ENCODE measurements around the gene ADAMTS20.
"Not testable (repeated sequence)": the region's sequence is repeated elsewhere in the genome, so short reads cannot be mapped to it uniquely, and the experiment has no call there.

Gene ADAMTS20, protein sequence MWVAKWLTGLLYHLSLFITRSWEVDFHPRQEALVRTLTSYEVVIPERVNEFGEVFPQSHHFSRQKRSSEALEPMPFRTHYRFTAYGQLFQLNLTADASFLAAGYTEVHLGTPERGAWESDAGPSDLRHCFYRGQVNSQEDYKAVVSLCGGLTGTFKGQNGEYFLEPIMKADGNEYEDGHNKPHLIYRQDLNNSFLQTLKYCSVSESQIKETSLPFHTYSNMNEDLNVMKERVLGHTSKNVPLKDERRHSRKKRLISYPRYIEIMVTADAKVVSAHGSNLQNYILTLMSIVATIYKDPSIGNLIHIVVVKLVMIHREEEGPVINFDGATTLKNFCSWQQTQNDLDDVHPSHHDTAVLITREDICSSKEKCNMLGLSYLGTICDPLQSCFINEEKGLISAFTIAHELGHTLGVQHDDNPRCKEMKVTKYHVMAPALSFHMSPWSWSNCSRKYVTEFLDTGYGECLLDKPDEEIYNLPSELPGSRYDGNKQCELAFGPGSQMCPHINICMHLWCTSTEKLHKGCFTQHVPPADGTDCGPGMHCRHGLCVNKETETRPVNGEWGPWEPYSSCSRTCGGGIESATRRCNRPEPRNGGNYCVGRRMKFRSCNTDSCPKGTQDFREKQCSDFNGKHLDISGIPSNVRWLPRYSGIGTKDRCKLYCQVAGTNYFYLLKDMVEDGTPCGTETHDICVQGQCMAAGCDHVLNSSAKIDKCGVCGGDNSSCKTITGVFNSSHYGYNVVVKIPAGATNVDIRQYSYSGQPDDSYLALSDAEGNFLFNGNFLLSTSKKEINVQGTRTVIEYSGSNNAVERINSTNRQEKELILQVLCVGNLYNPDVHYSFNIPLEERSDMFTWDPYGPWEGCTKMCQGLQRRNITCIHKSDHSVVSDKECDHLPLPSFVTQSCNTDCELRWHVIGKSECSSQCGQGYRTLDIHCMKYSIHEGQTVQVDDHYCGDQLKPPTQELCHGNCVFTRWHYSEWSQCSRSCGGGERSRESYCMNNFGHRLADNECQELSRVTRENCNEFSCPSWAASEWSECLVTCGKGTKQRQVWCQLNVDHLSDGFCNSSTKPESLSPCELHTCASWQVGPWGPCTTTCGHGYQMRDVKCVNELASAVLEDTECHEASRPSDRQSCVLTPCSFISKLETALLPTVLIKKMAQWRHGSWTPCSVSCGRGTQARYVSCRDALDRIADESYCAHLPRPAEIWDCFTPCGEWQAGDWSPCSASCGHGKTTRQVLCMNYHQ (N-terminal part only)

GRCh38 chr12:43551971-43552559, at the start of gene ADAMTS20:
TSS of gene ADAMTS20 (minus strand) at chr12:43552203. CDS start at chr12:43551921, 282 bp downstream.
- no peak for DNase-seq (ENCODE audit: low read depth in 2 of 2, low spot score in 1 of 2)

DNA sequence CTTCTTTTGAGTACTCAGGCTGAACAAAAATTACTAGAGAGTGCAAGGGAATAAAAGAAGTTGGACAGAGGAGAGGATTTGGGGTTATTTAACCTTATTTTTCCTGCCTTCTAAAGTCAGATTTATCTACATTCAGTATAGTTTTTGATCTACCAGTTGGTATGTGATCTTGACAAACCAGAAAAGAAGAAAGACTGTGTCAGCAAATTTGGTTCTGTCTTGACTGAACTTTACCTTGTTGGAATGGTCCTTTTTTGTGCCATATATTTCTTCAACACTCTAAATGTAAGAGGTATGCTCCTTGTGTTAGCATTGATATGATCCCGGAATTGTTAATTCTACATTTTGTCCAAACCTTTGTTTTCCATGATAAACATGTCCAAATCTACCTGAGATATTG, 47.7 kb upstream of the ADAMTS20 start:
- no peak for DNase-seq (ENCODE audit: low read depth in 2 of 2, low spot score in 1 of 2)

DNA sequence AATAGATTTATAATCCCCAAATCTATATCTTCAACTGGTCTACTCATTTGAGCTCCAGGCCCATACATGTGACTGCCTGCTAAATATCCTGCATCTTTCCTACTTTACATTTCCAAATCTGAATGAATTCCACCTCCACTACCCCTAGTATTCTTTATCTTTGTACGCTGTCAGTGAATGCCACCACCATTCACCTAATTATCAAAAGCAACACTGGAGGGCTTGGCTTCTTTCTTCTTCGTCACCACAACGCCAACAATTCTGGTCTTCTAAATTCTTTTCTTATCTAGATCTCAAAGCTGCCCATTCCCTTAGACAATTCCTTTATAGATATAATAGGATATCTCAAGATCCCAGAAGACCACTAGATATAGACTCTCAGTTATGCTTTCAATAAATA, 47.1 kb upstream of the ADAMTS20 start:
- DNase-seq (ENCODE audit: low read depth in 2 of 2, low spot score in 1 of 2), result no peak

DNA sequence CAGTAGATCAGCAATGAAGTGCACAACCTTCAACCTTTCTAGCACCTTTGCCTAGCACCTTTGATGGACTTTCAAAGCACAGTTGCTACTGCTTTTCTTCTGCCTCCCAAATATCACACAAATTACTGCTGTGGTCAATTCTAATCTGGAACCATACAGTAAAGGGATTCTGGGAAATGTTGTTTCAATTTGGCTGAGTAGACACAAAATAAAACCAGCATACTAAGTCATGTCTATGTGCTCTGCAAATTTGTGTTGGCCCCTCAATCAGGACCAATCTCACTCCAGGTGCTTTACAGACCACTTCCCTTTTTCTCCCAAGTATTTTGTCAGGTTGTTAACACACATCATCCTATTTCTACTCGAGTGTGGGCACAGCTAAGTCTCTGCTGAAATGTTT, 38.3 kb upstream of the ADAMTS20 start:
- no peak for DNase-seq (ENCODE audit: low read depth in 2 of 2, low spot score in 1 of 2)

DNA sequence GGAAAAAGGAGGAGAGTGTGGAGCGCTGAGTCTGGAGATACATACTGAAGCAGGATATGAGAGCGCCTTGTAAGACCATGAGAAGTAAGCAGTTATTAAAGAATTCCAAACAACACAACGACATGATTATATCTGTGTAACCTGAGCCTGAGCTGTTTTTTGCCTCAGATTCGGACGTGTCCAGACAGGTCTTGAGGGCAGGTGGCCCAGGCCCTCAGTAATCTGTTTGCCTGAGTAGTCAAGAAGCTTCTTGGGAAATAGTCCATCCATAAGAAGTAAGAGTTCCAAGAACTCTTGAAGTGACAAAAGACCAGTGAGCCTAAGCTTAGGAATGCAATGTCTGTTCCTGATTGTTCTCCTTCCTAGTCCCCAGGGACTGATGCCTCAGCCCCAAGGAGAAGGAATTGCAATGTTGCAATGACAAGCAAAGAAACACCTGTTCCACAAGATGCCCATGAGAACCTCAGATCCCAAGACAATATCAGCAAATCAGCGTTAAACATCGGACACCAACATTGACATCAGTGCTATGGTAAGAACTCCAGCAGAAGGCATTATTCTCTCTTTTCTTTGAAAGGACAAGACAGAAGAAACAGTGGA, 34.7 kb upstream of the ADAMTS20 start:
- no peak for DNase-seq (ENCODE audit: low read depth in 2 of 2, low spot score in 1 of 2)

DNA sequence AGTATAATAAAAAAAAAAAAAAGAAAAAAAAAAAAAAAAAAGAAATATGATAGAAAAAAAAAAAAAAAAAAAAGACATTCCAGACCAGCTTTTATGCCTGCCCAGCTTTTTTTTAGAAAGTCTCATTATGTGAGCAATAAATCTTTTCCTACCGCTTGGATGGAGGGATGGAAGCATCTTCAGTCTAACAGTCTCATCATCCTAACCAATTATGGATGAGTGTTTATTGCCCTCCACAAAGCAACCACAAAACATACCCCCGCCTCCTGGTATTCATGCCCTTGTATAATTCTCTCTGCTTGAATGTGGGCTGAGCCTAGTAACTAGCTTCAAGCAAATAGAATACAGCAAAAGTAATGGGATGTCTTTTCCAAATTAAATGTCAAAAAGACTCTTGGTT, 33.7 kb upstream of the ADAMTS20 start:
- DNase-seq (ENCODE audit: low read depth in 2 of 2, low spot score in 1 of 2), result no peak

GRCh38 chr12:43580601-43581000, 28.6 kb upstream of the ADAMTS20 start:
- DNase-seq (ENCODE audit: low read depth in 2 of 2, low spot score in 1 of 2), result no peak

GRCh38 chr12:43579206-43579605, 27.2 kb upstream of the ADAMTS20 start:
- DNase-seq (ENCODE audit: low read depth in 2 of 2, low spot score in 1 of 2), result no peak

DNA sequence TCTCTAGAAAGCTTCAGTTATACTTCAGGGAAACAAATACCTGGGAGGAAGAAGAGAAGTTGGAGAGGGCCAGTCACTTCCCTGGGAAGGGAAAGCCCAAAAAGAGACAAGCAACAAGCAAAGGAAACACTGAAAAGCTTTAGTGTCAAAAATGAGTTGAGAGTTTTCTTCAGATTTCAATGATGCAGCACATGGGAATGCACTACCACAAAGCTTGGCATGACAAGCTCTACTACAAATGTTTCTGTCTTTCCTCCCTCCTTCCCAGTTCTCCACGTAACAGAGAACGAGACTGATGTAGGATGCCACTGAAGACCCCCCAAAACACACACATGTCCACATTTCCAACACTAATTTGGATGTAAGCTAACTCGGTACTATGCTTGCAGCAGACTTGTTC, 26.8 kb upstream of the ADAMTS20 start:
- no peak for DNase-seq (ENCODE audit: low read depth in 2 of 2, low spot score in 1 of 2)

GRCh38 chr12:43577381-43577780, 25.4 kb upstream of the ADAMTS20 start:
- no peak for DNase-seq (ENCODE audit: low read depth in 2 of 2, low spot score in 1 of 2)

- DNase-seq (ENCODE audit: low read depth in 2 of 2, low spot score in 1 of 2), result no peak
Measured at GRCh38 chr12:43576162-43576561, 24.2 kb upstream of the ADAMTS20 start.

DNA sequence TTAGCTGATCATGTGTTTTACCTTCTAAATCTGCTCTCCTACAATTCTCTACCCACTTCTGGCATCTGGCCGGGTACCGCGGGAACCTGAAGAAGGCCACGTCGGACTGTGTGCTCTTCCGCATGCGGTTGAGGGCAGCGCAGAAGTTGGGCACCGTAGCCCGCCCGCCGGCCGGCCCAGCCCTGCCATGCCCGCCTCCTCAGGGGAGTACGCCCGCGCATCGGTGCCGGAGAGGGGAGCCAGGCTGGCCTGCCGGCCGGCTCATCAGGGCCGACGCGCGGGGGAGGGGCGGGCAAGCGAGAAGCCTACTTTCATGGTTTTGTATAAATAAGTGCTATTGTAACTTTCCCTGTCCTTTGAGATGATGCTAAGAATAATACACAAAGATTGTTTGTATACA, 19.9 kb upstream of the ADAMTS20 start:
- DNase-seq (ENCODE audit: low read depth in 2 of 2, low spot score in 1 of 2), result no peak

- DNase-seq (ENCODE audit: low read depth in 2 of 2, low spot score in 1 of 2), result no peak
Measured at GRCh38 chr12:43556057-43556456, 4.1 kb upstream of the ADAMTS20 start.

DNA sequence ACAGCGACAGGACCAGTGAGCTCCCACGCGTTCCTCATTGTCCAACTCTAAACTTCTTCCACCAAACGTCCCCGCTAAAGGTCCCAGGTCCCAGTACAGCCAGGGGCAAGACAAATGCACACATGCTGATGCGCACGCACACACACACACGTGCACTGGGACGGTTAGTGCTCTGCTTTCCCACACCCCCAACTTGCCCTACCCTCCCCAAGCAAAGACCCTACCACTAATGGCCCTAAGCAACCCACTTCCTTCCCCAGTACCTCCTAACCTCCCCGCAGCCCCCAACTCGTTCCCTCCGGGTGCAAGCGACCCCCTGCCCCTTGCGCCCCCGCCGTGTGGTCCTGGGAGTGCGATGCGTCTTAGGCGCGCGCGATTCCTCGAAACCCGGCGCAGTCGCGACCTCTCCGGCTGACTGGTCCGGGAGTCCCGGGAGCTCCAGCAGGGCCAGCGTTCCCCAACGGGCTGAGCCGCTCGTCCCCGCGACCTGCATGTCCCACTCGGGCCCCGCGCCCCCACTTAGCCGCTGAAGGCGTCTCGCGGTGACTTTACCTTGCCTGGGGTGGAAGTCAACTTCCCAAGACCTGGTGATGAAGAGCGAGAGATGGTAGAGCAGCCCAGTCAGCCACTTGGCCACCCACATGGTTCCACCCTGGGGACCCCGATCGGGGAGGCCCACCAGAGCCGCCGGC, 578 bp downstream of the ADAMTS20 start:
- no peak for DNase-seq (ENCODE audit: low read depth in 2 of 2, low spot score in 1 of 2)

DNA sequence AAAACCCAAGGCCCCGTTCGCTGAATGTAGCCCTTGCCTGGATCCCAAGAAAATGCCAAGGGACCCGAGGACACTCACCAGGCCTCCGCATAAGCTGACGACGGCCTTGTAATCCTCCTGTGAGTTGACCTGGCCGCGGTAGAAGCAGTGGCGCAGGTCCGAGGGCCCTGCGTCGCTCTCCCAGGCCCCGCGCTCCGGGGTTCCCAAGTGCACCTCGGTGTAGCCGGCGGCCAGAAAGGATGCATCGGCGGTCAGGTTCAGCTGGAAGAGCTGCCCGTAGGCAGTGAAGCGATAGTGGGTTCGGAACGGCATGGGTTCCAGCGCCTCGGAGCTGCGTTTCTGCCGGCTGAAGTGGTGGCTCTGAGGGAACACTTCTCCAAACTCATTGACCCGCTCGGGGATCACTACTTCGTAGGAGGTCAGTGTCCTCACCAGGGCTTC, 1.2 kb downstream of the ADAMTS20 start:
- no peak for DNase-seq (ENCODE audit: low read depth in 2 of 2, low spot score in 1 of 2)

DNA sequence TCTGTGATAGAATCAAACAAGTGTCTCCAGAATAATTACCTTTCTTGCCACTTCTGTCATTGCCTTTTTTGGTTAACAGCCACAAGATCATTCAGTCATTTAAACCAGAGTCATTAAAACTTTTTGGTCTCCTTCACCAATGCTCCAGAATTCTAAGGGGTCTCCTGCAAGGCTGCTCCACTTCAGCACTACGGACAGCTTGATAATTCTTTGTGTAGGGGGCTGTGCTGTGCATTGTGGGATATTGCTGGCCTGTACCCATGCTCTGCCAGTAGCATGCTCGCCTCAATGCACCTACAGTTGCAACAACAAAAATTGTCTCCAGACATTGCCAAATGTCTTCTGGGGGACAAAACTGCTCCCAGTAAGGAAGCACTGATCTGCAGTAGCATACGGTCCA, 7.3 kb downstream of the ADAMTS20 start:
- no peak for DNase-seq (ENCODE audit: low read depth in 2 of 2, low spot score in 1 of 2)

DNA sequence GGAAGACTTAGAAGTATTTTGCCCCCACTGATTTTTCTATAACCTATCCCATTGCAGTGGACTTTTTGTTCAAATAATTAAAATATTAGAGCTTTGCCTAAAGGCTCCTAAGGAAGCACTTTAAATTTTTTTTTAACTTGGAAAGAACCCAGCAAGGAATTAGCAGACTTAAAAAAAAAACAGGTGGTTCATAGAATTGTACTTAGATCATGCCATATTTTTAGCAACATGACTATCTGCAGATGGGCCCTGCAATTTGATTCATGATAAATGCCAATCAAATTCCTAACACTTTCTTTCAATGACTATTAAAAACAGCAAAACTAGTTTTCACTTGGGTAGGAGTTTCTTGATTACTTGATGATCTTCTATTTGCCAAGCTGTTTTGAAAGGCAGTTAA, 11.5 kb downstream of the ADAMTS20 start:
- DNase-seq (ENCODE audit: low read depth in 2 of 2, low spot score in 1 of 2), result no peak

DNA sequence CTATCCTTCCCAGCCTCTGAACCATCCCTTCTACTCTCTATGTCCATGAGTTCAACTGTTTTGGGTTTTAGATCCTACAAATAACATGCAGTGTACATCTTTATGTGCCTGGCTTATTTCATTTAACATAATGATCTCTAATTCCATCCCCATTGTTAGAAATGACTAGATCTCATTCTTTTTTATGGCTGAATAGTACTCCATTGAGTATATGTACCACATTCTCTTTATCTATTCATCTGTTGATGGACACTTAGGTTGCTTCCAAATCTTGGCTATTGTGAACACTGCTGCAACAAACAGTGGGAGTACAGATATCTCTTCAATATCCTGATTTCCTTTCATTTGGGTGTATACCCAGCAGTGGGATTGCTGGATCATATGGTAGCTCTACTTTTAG, 14.3 kb downstream of the ADAMTS20 start:
- DNase-seq (ENCODE audit: low read depth in 2 of 2, low spot score in 1 of 2), result not testable (repeated sequence)

DNA sequence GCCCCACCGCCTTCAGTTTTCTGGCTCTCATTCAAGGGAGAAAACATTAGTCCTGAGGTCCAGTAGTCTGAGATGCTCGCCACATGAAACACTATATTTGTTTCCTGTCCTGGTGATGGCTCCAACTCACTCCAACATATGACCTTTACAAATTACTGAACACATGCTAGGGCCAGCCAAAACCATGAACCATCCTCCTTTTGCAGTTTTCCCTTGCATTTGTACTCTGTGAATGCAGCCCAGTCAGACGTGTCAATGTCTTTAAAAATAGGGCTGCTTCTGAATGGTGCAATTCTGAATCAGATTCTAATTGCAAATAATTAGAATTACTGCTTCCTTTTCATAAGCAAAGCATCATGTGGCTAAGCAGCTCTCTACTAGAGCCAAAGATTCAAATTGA, 36.0 kb downstream of the ADAMTS20 start:
- DNase-seq (ENCODE audit: low read depth in 2 of 2, low spot score in 1 of 2), result no peak

DNA sequence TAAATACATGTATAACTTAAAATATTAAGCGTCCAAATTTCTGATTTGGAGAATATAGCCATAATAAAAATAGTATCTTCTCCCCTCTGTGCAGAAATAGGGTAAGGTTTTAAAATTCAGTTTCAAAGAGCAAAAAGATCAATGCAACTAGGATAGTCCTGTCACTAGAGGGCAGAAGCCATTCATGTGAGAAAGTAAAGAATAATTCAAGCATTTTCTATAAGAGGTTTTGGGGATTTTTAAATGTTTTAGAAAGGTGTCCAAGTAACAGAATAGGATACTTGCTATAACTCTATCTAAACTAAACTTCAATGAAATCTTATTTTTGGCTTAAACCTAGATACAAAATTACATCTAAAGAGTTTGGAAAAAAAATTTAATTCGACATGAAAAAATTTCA, 50.3 kb downstream of the ADAMTS20 start:
- no peak for DNase-seq (ENCODE audit: low read depth in 2 of 2, low spot score in 1 of 2)
